Activated CD8-positive, alpha-beta memory T cell treated with anti-CD3 and anti-CD28 coated beads for 36 hours (primary cell): ENCODE data around the gene PFN3. TPM values are rescaled to one million over a fixed set of nuclear protein-coding genes. Genes with fewer than 3 reads are reported as not detected.
"Not testable (repeated sequence)": the region's sequence is repeated elsewhere in the genome, so short reads cannot be mapped to it uniquely, and the experiment has no call there.

ENCODE experiments used
- CTCF ChIA-PET: fragments of 350-600 bp; sonication (Branson Sonifier 250); formaldehyde crosslinking; loops from one replicate; lab custom pipeline; 2021; ENCODE audit warnings: antibody characterized with exemption; lab: Charles Lee
- POLR2A ChIA-PET: fragments of 350-600 bp; sonication (Branson Sonifier 250); formaldehyde crosslinking; loops from one replicate; lab custom pipeline; 2021; ENCODE audit warnings: antibody characterized with exemption; lab: Charles Lee
- total RNA-seq, 2 experiments: library from RNA; stranded (reverse); gene quantifications; one replicate each; pipeline ENCODE4 v1.2.3, GENCODE V29; 2021

The PFN3 gene
- total RNA-seq, 2 experiments from 2014 or later, result not detected

DNA sequence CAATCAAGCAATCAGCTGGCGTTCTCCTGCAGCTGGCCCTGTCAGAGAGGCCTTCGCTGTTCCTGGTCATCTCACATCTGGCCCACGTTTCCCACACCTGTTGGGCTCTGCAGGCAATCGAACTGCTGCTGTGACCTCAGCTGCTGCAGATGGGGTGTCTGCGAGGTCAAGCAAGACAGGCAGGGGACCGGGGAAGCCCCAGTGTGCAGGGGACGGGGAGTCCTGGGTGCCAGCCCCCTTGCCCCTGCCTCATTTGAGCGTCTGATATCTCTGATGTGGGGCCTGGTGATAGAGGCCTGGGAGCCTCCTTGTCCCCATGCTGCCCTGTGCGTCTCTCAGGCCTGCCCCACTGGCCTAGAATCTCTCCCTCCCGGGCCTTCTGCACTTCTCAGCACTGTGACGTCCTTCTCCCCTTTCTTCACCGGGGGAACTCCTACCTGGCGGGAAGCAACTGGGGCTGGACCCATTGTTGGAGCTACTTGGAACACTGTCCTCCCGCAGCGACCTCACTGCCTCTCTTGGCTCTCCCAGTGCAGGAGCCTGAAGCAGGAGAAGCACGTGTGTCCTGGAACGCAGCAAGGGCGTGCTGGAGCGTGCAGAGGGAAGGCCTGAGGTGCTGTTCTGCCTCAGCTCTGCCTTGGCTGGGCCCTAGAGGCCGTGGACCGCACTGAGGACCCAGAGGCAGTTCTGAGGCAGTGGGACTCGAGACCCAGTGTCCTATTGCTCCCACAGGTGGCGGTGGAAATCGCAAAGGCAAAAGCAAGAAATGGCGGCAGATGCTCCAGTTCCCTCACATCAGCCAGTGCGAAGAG lies 29.9 kb upstream of the PFN3 start:
- CTCF ChIA-PET, result interaction anchor here (0.9 to 14.3 kb wide), 9 partner anchors 10 to 127 kb away, joined by 3 to 145 read pairs (median 23); partner anchors contain the start of genes PFN3, PRELID1 and RAB24
- POLR2A ChIA-PET, result interaction anchor here (0.7 to 10.3 kb wide), 8 partner anchors 13 to 81 kb away, joined by 4 to 226 read pairs (median 10); partner anchors contain the start of gene PRR7

DNA sequence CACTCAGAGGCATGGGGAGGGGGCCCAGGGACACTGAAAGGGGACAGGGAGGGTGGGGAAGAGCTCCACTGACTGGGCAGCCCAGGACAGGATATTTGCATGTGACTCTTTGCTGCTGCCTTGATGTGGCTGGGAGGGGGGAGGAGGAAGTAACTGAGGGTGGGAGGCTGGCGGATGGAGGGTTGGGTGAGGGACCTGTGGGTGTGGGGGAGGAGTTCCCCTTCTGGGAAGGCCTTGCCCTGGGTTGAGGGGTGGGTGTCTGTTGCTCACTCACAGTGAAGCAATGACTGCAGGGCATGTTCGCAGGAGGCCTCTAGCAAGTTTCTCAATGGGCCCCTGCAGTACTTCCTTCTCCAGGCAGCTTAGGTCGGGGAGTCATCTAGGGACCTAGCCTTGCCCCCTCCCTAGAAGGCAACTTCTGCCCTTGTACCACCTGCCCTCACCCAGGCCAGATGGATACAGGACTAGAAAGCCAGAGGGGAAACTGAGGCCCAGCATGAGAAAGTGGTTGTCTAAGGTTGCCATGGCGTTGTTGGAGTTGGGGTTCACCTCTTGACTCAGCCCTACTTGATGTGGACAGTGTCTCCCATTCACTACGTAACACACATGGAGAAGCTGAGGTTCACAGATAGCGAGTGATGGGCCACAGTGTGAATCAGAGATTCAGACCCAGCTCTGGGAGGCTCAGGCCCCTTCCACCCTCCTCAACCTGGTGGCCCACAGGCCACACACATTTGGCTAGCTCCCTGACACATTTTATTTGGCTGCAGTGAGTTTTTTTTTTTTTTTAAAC lies 29.0 kb upstream of the PFN3 start:
- POLR2A ChIA-PET, result interaction anchor here (0.5 to 10.3 kb wide), 8 partner anchors 14 to 80 kb away, joined by 3 to 226 read pairs (median 10); partner anchors contain the start of gene PRR7
- CTCF ChIA-PET, result interaction anchor here (0.6 to 14.3 kb wide), 11 partner anchors 10 to 86 kb away, joined by 3 to 145 read pairs (median 5); partner anchors contain the start of genes F12 and PFN3

DNA sequence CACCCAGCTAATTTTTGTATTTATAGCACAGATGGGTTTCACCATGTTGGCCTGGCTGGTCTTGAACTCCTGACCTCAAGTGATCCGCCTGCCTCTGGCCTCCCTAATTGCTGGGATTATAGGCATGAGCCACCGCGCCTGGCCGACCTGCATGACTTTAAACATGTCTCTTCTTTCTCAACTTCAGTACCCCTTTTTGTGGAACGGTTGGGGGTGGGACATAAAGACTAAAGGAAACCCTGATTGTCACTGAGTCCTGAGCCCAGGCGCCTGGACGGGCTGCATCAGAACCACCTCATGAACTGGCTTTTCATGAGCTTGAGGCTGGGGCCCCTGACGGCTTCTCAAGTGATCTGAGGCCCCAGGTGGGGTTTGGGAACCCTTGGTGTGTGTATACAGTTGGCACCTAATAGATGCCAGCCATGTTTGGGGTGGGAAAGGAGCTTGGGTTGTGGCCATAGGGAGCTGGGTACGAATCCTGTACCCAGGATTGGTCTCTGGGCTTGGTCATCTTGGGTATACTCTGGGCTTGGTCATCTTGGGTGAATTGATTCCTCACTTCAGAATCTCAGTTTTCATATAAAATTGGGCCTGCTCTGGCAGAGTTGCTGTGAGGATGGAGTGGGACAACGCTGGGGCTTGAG lies 28.2 kb upstream of the PFN3 start:
- POLR2A ChIA-PET, result interaction anchor here (0.5 to 10.3 kb wide), 6 partner anchors 15 to 57 kb away, joined by 3 to 226 read pairs (median 14); partner anchors contain the start of gene PRR7
- CTCF ChIA-PET, result interaction anchor here (0.6 to 14.3 kb wide), 10 partner anchors 11 to 119 kb away, joined by 3 to 145 read pairs (median 4); partner anchors contain the start of genes F12 and PFN3

DNA sequence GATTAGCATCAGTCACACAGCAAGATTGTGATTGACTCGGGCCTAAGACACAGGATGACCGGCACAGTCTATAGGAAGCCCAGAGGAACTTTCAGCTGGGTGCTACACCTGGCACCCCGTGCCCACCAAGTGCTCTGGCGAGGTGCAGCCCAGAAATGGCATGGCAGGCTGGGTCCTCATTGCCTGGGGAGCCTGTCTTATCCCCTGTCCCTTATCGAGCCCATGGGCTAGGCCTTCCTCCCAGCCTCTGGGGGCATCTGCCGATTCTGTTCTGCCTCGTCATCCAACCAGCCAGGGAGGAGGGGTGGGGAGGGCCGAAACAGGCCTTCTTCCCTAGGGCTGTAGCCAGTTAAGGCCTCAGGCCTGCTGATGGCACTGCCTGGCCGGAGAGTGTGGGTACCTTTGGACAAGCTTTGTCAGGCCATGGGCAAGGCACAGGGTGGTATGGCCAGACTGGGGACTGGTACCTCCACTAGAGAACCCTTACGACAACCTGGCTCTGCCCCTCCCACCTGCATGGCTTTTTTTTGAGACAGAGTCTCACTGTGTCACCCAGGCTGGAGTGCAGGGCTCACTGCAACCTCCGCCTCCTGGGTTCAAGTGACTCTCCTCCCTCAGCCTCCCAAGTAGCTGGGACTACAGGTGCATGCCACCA lies 27.6 kb upstream of the PFN3 start:
- ChIA-PET POLR2A (interaction anchor here (1.0 to 10.3 kb wide), 6 partner anchors 13 to 76 kb away, joined by 3 to 226 read pairs (median 14); partner anchors contain the start of genes LMAN2 and PRR7), CTCF (interaction anchor here (0.8 to 14.3 kb wide), 9 partner anchors 12 to 118 kb away, joined by 3 to 145 read pairs (median 11); partner anchors contain the start of genes F12 and PFN3)

DNA sequence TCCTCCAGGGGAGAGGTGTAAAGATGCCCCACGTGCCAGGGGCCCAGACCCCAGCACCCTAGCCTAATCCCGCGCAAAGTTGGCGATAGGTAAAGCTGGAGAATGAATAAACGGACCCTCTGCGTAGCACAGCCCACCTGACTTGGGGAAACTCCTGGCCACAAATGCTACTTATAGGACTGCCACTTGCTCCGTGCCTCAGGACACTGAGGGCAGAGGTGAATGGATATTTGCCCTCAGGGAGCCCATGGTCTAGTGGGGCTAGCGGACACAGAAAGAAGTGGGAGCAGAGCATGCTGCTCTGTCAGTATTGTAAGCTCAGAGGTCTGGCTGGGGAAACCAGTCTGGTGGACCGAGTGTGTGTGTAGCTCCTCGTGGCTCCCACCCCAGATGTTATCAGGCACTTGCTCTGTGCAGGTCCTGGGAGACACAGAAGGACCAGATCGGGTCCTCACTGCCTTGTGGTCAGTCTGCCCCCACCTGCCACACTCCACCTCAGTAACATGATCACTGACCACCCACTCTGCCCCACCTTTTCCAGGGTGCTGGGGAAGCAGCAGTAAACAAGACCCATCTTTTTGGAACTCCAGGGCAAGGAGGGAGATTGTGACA lies 26.9 kb upstream of the PFN3 start:
- ChIA-PET POLR2A (interaction anchor here (1.0 to 10.3 kb wide), 8 partner anchors 12 to 75 kb away, joined by 3 to 226 read pairs (median 6); partner anchors contain the start of genes LMAN2, PDLIM7 and PRR7), CTCF (interaction anchor here (1.0 to 14.3 kb wide), 5 partner anchors 18 to 314 kb away, joined by 4 to 145 read pairs (median 32); partner anchors contain the start of genes F12 and PFN3)

DNA sequence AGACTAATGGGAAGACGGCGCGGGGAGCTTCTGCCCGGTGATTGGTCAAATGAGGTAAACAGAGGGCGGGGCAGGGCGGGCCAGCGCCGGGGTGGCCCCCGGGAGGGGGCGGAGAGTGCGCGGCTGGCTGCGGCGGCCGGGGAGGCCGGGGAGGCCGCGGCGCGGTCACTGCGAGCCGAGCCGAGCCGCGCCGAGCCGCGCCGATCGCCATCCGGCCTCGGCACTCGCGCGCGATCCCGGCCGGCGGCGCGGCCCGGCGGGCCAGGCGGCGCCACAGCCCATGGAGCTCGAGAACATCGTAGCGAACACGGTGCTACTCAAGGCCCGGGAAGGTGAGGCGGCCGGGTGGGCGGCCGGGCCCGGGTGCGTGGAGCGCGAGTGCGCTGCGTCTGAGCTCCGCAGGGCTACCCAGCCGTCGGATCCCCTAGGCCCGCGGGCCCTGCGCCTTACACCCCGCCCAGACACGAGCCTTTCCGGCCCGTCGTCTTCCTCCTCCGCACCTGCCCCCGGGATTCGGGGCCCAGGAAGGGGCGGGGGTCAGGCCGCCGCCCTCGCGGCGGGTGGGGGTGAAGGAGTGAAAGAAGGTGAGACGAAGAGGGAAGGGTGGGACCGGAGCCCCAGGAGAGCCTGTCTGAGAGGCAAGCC lies 26.2 kb upstream of the PFN3 start, which contains the start of gene GRK6:
GRK6 (plus strand) TSS at position 111 of the 645 bp plus-strand sequence; CDS start at position 281, 170 bp downstream.
- CTCF ChIA-PET, result interaction anchor here (0.6 to 14.3 kb wide), 8 partner anchors 10 to 313 kb away, joined by 3 to 145 read pairs (median 8); partner anchors contain the start of genes F12 and PFN3
- POLR2A ChIA-PET, result interaction anchor here (0.6 to 10.3 kb wide), 11 partner anchors 11 to 71 kb away, joined by 3 to 226 read pairs (median 5); partner anchors contain the start of genes PDLIM7 and PRR7

DNA sequence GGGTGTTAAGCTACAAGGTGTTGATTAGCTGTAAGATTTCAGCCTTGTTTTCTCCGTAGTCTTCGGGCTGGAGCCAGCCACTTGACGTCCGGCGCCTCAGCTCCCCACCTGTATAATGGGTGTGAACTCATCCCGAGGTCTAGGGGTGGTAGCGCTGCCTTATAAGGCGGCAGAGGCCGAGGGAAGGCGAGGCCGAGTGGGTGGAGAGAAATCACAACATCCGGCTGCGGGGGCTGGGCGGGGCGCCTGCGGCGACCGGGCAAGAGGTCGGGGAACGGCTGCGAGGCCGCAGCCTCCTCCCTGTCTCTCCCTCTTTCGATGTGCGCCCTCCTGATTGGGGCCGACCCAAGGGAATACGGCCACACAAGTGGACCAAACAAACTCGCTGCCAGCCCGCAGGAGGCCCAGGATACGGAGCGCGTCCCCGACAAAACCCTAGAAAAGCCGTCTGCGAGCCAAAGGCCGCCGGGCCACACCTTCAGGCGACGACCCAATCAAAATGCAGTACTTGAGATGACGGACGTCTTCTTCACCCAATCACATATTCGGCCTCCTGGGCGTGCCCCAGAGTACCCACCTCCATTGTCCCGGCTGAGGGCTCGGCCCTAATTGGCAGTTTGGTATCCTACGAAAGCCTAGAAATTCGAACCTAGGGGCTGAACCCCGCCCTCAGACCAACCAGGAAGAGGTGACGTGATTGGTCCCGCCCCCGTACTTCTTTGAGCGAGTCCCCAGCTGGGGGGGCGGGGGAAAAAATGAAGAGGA lies 25.5 kb upstream of the PFN3 start:
- POLR2A ChIA-PET, result interaction anchor here (0.6 to 10.3 kb wide), 12 partner anchors 17 to 72 kb away, joined by 3 to 226 read pairs (median 4); partner anchors contain the start of genes F12, PDLIM7 and PRR7
- CTCF ChIA-PET, result interaction anchor here (0.6 to 14.3 kb wide), 8 partner anchors 10 to 313 kb away, joined by 3 to 145 read pairs (median 8); partner anchors contain the start of genes F12 and PFN3

DNA sequence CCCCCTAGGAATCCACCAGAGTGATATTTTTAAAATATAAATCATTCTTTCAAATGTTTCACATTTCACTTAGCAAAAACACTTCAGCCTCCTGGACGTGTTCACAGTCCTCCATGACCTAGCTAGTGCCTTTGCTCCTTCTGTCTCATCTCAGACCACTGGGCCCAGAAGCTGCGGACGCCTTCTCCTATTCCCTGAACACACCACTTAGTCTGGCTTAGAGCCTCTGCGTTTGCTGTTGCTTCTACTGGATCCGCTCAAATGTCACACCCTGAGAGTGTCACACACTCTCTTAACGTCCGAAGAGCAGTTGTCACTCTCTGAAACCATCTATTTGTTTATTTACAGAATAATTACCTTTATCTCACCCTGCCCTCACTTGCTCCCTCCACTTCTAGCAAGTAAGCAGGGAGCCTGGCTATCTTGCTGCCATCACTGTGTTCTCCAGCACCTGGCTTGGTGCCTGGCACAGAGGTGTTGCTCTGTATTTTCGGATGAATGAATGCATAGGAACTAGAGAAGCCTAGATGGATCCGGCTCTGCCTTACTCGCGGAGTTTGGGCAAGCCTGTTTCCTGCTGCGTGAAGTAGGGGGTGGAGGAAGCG lies 24.8 kb upstream of the PFN3 start:
- POLR2A ChIA-PET, result interaction anchor here (0.6 to 10.3 kb wide), 6 partner anchors 11 to 72 kb away, joined by 3 to 226 read pairs (median 4); partner anchors contain the start of genes F12, PDLIM7 and PRR7
- CTCF ChIA-PET, result interaction anchor here (1.2 to 14.3 kb wide), 7 partner anchors 9 to 53 kb away, joined by 3 to 145 read pairs (median 11); partner anchors contain the start of genes F12 and PFN3

DNA sequence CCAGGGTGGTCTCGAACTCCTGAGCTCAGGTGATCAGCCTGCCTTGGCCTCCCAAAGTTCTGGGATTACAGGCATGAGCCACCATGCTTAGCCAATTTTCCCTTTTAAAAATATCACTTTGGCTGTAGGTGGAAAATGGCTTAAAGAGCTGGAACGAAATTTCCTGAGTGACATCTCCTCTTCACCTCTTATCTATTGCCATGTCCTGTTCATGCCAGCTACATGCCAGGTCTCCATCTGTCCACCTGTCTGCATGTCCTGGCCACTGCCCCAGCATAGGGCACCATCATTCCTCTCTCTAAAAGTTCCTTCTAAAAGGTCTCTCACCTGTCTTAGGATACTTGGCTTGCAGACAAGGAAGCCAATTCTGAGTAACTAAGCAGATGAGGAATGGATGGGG lies 23.2 kb upstream of the PFN3 start:
- CTCF ChIA-PET, result interaction anchor here (1.0 to 14.3 kb wide), 4 partner anchors 9 to 34 kb away, joined by 3 to 145 read pairs (median 61); partner anchors contain the start of gene PFN3
- POLR2A ChIA-PET, result no interaction called here

DNA sequence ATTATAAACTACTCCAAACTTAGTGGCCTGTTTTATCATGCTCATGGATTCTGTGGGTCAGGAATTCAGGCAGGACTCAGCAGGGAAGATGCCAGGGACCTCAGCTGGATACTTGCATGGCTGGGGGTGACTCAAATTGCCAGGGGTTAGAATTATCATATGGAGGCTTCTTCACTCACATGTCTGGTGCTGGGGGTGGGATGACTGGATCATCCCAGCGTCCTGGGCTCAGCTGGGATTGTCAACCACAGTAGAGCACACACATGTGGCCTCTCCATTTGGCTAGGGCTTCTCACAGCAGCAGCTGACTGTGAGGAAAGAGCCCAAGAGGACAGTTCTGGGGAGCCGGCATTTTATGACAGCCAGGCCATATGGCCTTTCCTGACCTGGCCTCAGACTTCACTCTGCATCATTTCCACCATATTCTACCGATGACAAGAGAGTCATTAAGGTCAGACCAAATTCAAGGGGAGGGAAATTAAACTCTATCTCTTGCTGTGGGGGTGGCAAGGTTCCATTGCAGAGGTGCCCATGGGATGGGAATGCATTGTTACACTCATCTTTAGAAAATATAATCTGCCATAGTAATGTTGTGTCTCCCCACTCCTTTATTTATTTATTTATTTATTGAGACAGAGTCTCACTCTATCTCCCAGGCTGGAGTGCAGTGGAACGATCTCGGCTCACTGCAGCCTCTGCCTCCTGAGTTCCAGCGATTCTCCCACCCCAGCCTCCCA lies 20.8 kb upstream of the PFN3 start:
- CTCF ChIA-PET, result interaction anchor here (1.1 to 14.3 kb wide), 3 partner anchors 18 to 111 kb away, joined by 3 to 145 read pairs (median 4); partner anchors contain the start of gene PFN3
- POLR2A ChIA-PET, result no interaction called here

DNA sequence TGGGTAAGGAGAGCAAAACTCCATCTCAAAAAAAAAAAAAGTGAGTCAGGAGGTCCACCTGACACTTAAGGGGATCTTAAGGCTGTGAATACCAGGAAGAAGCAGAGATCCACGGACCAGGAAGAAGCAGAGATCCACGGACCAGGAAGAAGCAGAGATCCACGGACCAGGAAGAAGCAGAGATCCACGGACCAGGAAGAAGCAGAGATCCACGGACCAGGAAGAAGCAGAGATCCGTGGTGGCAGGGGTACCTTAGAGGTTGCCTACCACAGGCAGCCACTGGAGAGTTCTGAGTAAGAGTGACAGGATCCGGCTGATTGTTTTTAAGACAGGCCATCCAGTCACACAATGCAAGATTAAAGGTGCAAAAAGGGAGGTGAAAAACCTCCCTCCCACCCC lies 20.0 kb upstream of the PFN3 start:
- POLR2A ChIA-PET, CTCF ChIA-PET: not testable (repeated sequence)

DNA sequence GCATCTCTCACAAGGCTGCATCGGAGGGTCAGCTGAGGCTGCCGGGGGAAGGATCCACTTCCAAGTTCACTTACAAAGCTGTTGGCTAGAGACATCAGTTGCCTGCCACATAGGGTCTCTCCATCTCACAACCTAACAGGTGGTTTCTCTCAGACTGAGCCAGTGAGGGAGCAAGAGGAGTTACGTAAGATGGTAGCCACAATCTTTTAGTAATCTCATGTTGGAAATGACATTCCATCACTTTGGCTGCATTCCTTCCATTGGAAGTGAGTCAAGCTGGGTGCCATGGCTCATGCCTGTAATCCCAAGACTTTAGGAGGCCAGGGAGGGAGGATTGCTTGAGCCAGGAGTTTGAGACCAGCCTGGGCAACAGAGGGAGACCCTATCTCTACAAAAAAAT lies 18.6 kb upstream of the PFN3 start:
- POLR2A ChIA-PET, result no interaction called here
- CTCF ChIA-PET, result interaction anchor here (0.8 to 7.0 kb wide), 2 partner anchors 14 to 15 kb away, joined by 3 to 54 read pairs; no protein-coding TSS in a partner anchor

DNA sequence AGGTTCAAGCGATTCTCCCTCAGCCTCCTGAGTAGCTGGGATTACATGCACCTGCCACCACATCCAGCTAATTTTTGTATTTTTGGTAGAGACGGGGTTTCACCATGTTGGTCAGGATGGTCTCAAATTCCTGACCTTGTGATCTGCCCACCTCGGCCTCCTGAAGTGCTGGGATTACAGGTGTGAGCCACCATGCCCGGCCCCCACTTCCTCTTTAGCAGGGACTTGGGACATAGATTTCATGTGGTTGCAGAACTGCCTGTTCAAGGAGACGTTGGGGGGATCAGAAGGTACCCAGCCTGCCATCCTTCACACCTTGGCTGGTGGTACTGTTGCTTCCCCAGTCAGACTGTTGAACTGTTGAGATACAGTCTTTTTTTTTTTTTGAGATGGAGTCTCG lies 16.6 kb upstream of the PFN3 start:
- POLR2A ChIA-PET, result not testable (repeated sequence)
- CTCF ChIA-PET, result interaction anchor here (1.4 to 7.0 kb wide), 2 partner anchors 9 to 13 kb away, joined by 3 to 54 read pairs; no protein-coding TSS in a partner anchor

DNA sequence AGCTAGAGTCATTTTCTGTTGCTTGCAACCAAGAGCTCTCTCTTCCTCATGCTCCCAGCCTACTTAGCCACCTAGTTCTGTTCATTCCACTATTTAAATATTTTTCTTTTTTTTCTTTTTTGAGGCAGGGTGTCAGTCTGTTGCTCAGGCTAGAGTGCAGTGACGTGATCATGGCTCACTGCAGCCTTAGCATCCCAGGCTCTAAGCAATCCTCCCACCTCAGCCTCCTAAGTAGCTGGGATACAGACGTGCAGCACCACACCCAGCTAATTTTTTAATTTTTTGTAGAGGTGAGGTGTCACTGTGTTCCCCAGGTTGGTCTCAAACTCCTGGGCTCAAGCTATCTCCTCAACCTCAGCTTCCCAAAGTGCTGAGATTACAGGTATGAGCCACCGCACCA lies 14.0 kb upstream of the PFN3 start:
- ChIA-PET CTCF (interaction anchor here (0.7 to 7.0 kb wide), 5 partner anchors 9 to 44 kb away, joined by 3 to 54 read pairs (median 3); no protein-coding TSS in a partner anchor), POLR2A (interaction anchor here (0.5 to 1.5 kb wide), 2 partner anchors 10 to 25 kb away, joined by 3 read pairs; no protein-coding TSS in a partner anchor)
